Activated naive CD8-positive, alpha-beta T cell treated with anti-CD3 and anti-CD28 coated beads, Interleukin-2, amount 10 ng/mL, durations not matched to agents 7 days and 5 days (primary cell): ENCODE data around the gene HOXA7. TPM values are rescaled to one million over a fixed set of nuclear protein-coding genes. Genes with fewer than 3 reads are reported as not detected.

Source experiments
- ATAC-seq: fragments of 150-1000 bp; cut with Tn5 transposase; one replicate; pipeline ENCODE4 v1.10.0; 2021; ENCODE audit warnings: low read depth, moderate library complexity
- POLR2A ChIA-PET: fragments of 350-600 bp; sonication (Branson Sonifier 250); formaldehyde crosslinking; loops from one replicate; lab custom pipeline; 2021; ENCODE audit warnings: antibody characterized with exemption; lab: Charles Lee
- DNase-seq: peaks from one replicate; pipeline ENCODE4 v3.0.0; 2021
- H3K27ac Mint-ChIP-seq: one replicate; pipeline ENCODE4 v1.8.0; 2022; ENCODE audit warnings: mild to moderate bottlenecking, mixed read lengths
- H3K27me3 Mint-ChIP-seq: one replicate; pipeline ENCODE4 v1.8.0; 2022; ENCODE audit warnings: mild to moderate bottlenecking, moderate library complexity, mixed read lengths
- H3K36me3 Mint-ChIP-seq: one replicate; pipeline ENCODE4 v1.8.0; 2021; ENCODE audit warnings: mild to moderate bottlenecking, mixed read lengths
- H3K4me1 Mint-ChIP-seq: one replicate; pipeline ENCODE4 v1.8.0; 2021; ENCODE audit warnings: mixed read lengths
- H3K4me3 Mint-ChIP-seq: one replicate; pipeline ENCODE4 v1.8.0; 2022; ENCODE audit warnings: mild to moderate bottlenecking, moderate library complexity, mixed read lengths
- H3K9me3 Mint-ChIP-seq: one replicate; pipeline ENCODE4 v1.8.0; 2021; ENCODE audit warnings: mixed read lengths
- total RNA-seq, 2 experiments: library from RNA; stranded (reverse); gene quantifications; one replicate each; pipeline ENCODE4 v1.2.3, GENCODE V29; 2021

Gene HOXA7
- total RNA-seq, 2 experiments from 2014 or later = not detected

DNA sequence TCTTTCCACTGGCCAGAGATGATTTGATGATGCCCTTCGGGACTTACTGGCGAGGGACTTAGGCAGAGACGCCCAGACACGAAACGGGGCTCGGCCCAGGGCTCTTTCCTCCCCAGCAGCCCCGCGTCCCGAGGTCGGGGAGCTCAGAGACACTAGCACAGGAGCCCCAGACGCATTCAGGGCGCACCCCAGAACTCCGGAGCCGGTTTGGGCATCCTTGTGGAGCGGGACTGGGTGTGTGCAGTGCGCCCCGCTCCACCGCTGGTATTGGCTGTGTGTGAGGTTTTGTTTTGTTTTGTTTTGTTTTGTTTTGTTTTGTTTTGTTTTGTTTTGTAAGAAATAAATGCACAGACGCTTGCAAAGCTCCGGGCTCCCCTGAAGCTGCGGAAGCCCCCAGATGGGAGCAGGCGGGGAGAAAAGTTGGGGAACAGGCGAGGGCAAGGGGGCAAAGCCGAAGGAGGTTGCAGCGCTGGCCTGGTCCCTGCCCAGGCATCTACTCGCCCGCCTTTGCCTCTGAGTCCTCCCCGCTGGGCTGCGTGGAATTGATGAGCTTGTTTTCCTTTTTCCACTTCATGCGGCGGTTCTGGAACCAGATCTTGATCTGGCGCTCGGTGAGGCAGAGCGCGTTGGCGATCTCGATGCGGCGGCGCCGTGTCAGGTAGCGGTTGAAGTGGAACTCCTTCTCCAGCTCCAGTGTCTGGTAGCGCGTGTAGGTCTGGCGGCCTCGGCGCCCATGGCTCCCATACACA, 11.1 kb downstream of the HOXA7 start:
- no peak overlapping the region for H3K27ac Mint-ChIP-seq
- peaks cover 3% of the 10 kb centered on the region for H3K4me1 Mint-ChIP-seq
- POLR2A ChIA-PET = interaction anchor here (0.6 kb wide), 1 partner anchor 48 kb away, joined by 5 read pairs; no protein-coding TSS in a partner anchor
- ATAC-seq = no peak
- H3K9me3 Mint-ChIP-seq = no peaks in the 10 kb centered on the region
- H3K4me3 Mint-ChIP-seq = no peak overlapping the region
- DNase-seq = no peak
- no peaks in the 10 kb centered on the region for H3K36me3 Mint-ChIP-seq
- peaks cover 47% of the 10 kb centered on the region for H3K27me3 Mint-ChIP-seq

DNA sequence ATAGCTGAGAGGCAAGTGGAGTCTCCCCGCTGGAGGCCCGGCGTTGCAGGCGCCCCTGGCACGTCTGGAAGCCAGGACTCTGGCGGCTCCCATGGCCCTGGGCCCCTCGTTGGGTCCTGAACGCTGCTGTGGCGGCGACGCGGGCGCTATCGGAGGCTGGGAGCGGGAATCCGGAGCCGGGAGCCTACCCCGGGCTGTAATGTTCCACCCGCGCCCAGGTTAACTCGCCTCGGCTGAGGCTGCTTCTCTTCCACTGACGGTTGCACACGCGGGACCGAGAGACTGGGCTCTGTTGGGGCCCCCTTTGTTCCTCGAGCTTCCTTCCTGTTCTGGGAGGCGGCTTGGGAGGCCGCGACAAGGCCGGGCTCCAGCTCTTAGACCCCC, 11.7 kb downstream of the HOXA7 start:
- ATAC-seq (no peak), DNase-seq (no peak)
- H3K27me3 Mint-ChIP-seq = peaks cover 42% of the 10 kb centered on the region

GRCh38 chr7:27143950-27144780, 12.3 kb downstream of the HOXA7 start:
- H3K4me1 Mint-ChIP-seq = peaks cover 2% of the 10 kb centered on the region
- DNase-seq (no peak), ATAC-seq (no peak)
- POLR2A ChIA-PET = no interaction called here
- H3K4me3 Mint-ChIP-seq = no peak overlapping the region
- H3K36me3 Mint-ChIP-seq = no peaks in the 10 kb centered on the region
- no peak overlapping the region for H3K27ac Mint-ChIP-seq
- no peaks in the 10 kb centered on the region for H3K9me3 Mint-ChIP-seq
- peaks cover 36% of the 10 kb centered on the region for H3K27me3 Mint-ChIP-seq

More for the DNA sequence above, 11.7 kb downstream of the HOXA7 start:
- Mint-ChIP-seq H3K36me3 (no peaks in the 10 kb centered on the region), H3K9me3 (no peaks in the 10 kb centered on the region), H3K4me3 (no peak overlapping the region), H3K27ac (no peak overlapping the region), H3K4me1 (peaks cover 2% of the 10 kb centered on the region)
- POLR2A ChIA-PET = no interaction called here

GRCh38 chr7:27143023-27143949, 13.2 kb downstream of the HOXA7 start, which contains the start of gene HOXA5:
TSS of gene HOXA5 (minus strand) at chr7:27143681. CDS start at chr7:27143607, 74 bp downstream.
- no peaks in the 10 kb centered on the region for H3K36me3 Mint-ChIP-seq
- no peaks in the 10 kb centered on the region for H3K9me3 Mint-ChIP-seq
- H3K27ac Mint-ChIP-seq = no peak within 1 kb of the TSS
- DNase-seq (no peak), ATAC-seq (no peak)
- POLR2A ChIA-PET = no interaction called here
- H3K4me3 Mint-ChIP-seq = no peak within 1 kb of the TSS
- H3K27me3 Mint-ChIP-seq = peaks cover 31% of the 10 kb centered on the region
- H3K4me1 Mint-ChIP-seq = peaks cover 2% of the 10 kb centered on the region

DNA sequence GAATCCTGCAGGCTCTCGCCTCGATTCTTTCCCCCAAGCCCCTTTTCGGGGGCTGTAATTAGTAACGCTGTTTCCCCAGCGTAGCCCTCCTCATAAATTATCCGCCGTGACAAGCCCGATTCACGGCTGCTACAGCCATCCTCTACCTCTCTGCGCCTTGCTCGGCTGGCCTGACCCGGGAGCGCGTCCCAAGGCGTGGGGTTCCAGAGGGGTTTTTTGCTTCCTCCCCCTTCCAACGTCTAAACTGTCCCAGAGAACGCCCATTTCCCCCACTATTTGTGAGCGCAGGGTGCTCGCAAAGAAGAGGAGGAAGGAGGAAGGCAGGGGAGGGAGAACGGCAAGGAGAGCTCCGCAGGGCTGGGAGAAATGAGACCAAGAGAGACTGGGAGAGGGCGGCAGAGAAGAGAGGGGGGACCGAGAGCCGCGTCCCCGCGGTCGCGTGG, 13.9 kb downstream of the HOXA7 start:
- peaks cover 32% of the 10 kb centered on the region for H3K27me3 Mint-ChIP-seq
- ATAC-seq (no peak), DNase-seq (no peak)
- no peaks in the 10 kb centered on the region for H3K4me1 Mint-ChIP-seq
- POLR2A ChIA-PET = no interaction called here
- no peaks in the 10 kb centered on the region for H3K9me3 Mint-ChIP-seq
- no peak overlapping the region for H3K27ac Mint-ChIP-seq
- H3K4me3 Mint-ChIP-seq = no peak overlapping the region
- no peaks in the 10 kb centered on the region for H3K36me3 Mint-ChIP-seq

DNA sequence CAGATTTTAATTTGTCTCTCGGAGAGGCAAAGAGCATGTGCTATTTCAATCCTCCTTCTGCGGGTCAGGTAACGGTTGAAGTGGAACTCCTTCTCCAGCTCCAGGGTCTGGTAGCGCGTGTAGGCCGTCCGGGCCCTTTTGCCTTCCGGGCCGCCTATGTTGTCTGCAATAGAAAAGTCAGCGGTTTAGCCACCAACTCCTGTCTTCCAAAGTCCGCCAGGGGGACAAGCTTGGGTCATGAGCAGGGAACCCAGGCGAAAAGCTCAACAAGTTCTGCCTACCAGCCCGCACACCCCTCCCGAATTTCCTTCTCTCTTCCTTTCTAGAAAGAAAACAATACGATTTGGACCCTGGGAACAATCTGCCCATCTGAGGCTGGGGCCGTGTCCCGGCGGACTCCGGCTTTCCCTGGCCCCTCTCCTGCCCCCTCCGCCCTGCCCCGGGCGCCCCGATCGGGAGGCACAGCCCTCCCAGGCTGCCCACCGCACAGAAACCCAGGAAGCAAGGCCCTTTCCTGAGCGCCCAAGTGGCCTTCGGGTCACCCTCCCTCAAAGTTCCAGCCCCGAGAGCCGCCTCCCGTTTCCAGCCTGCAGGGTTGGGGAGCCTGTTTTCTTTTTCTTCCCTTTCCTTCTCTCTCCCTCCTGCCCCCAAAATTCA, 14.4 kb downstream of the HOXA7 start:
- no peak overlapping the region for H3K4me3 Mint-ChIP-seq
- no peak overlapping the region for H3K27ac Mint-ChIP-seq
- H3K36me3 Mint-ChIP-seq = no peaks in the 10 kb centered on the region
- peaks cover 32% of the 10 kb centered on the region for H3K27me3 Mint-ChIP-seq
- no peaks in the 10 kb centered on the region for H3K9me3 Mint-ChIP-seq
- H3K4me1 Mint-ChIP-seq = no peaks in the 10 kb centered on the region
- DNase-seq (no peak), ATAC-seq (no peak)
- POLR2A ChIA-PET = no interaction called here

DNA sequence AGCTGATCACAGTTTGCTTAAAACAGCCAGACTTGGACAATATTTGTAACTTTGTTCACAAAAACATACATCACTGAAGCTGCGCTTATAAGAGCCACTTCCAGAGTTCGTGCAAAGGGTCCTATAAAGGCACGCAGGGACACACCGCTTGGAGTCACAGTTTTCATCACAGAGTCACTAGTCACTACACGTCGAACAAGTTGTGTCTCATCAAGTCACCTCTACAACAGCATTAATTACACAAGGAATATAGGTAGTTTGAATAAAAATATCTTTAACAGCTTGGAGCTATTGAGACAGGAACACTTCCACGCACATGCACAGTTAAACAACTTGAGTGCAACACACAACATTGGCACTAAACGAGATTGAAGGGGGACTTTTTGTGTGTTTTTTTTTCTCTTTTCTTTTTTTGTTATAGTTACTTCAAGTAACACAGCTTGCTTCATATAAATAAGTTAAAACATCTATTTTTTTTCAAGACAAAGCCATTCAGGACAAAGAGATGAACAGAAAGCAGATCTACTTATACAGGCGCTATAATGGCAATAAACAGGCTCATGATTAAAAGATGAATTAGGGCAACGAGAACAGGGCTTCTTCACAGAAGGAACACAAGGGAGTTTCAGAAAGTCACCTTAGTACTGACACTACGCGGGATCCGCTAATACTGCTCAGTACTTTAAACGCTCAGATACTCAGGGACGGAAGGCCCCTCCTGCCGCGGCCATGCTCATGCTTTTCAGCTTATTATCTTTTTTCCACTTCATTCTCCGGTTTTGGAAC, 15.1 kb downstream of the HOXA7 start:
- Mint-ChIP-seq H3K9me3 (no peaks in the 10 kb centered on the region), H3K4me1 (no peaks in the 10 kb centered on the region), H3K27me3 (peaks cover 28% of the 10 kb centered on the region), H3K27ac (no peak overlapping the region), H3K4me3 (no peak overlapping the region), H3K36me3 (no peaks in the 10 kb centered on the region)
- no peak for ATAC-seq
- POLR2A ChIA-PET = no interaction called here
- DNase-seq = no peak

DNA sequence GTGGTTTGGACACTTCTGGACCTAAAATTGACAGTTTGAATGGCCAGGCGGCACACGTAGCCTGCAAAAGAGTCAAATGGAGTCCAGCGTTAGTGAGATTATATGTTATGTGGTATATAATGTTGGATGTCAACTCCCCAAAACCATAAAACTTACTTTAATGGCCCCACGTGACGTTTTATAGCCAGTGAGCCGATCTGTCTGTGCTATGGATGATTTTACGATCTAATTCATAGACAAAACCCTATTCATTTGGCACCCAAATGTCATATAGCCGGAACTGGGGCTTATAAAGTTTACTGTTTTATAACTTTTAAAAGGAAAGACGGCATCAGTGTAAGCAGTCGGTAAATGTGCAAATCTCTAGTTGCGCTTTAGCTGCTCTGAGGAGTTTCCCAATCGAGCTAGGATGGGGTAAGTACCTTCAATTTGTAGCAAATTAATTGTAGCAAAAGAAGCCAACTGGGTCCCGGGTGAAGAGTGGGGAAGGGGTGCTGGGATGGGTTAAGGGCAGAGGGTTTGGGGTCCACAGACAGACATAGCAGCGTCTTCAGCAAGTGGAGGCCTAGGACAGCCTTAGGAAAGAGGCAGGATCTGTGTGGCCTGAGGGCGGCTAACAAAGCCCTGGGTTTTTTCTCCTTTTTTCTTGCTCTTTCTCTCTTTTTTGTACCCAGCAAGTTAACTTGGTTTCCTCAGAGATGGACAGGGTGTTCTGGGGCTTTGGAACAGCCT, 16.2 kb downstream of the HOXA7 start:
- Mint-ChIP-seq H3K9me3 (no peaks in the 10 kb centered on the region), H3K4me1 (peaks cover 5% of the 10 kb centered on the region), H3K4me3 (no peak overlapping the region), H3K27ac (no peak overlapping the region), H3K27me3 (peaks cover 34% of the 10 kb centered on the region), H3K36me3 (no peaks in the 10 kb centered on the region)
- DNase-seq (no peak), ATAC-seq (no peak)
- POLR2A ChIA-PET = no interaction called here

GRCh38 chr7:27139334-27140125, 16.9 kb downstream of the HOXA7 start:
- H3K27me3 Mint-ChIP-seq = peaks cover 35% of the 10 kb centered on the region

DNA sequence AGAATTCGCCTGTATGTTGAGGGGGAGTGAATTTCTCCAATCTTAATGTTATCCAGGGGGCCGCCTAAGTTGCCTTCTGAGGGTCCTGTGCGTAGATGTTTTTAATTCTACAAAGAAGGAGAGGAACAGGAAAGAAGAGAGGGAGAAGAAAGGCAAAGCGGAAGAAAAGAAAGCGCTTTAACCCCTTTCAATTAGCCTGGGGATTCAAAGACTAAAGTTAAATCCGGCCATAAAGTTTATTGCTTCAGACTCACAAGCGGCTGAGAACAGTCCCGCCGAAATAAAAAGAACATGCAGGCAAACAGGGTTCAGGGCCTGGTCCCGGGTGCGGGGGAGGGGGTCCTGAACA, 17.5 kb downstream of the HOXA7 start:
- H3K36me3 Mint-ChIP-seq = no peaks in the 10 kb centered on the region
- POLR2A ChIA-PET = no interaction called here
- no peaks in the 10 kb centered on the region for H3K9me3 Mint-ChIP-seq
- peaks cover 15% of the 10 kb centered on the region for H3K4me1 Mint-ChIP-seq
- no peak overlapping the region for H3K27ac Mint-ChIP-seq
- ATAC-seq = no peak
- no peak for DNase-seq
- peaks cover 38% of the 10 kb centered on the region for H3K27me3 Mint-ChIP-seq
- H3K4me3 Mint-ChIP-seq = no peak overlapping the region

More at GRCh38 chr7:27139334-27140125, 16.9 kb downstream of the HOXA7 start:
- H3K4me3 Mint-ChIP-seq = no peak overlapping the region
- H3K36me3 Mint-ChIP-seq = no peaks in the 10 kb centered on the region
- no peak for ATAC-seq
- POLR2A ChIA-PET = no interaction called here
- H3K4me1 Mint-ChIP-seq = peaks cover 13% of the 10 kb centered on the region
- H3K27ac Mint-ChIP-seq = no peak overlapping the region
- DNase-seq = no peak
- no peaks in the 10 kb centered on the region for H3K9me3 Mint-ChIP-seq

DNA sequence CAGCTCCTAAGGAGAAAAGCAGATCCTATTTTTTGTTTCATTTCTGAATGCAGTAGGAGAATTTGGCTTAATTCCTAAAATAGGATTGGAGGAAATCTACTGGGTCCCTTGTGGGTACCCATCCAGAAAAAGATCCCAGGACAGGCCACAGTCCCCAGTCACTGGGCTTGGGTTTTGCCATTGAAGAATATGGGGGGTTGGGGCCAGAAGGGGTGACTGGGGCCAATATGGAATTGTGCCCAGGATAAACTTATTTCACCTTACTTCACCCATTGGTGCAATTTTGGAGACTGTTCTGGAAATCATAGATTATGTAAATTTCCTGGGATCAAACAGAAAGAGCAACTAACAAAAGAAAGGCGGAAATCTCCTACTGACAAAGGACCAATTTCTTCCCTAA, 18.0 kb downstream of the HOXA7 start:
- H3K4me1 Mint-ChIP-seq = peaks cover 15% of the 10 kb centered on the region
- no peaks in the 10 kb centered on the region for H3K36me3 Mint-ChIP-seq
- H3K27me3 Mint-ChIP-seq = peaks cover 41% of the 10 kb centered on the region
- H3K4me3 Mint-ChIP-seq = no peak overlapping the region
- H3K27ac Mint-ChIP-seq = no peak overlapping the region
- POLR2A ChIA-PET = no interaction called here
- DNase-seq (no peak), ATAC-seq (no peak)
- no peaks in the 10 kb centered on the region for H3K9me3 Mint-ChIP-seq
